ENCODE results near the gene TCF19. TPM values are rescaled to one million over a fixed set of nuclear protein-coding genes. Genes with fewer than 3 reads are reported as not detected.

The TCF19 gene
- total RNA-seq, 1 donor from 2014 or later: 8.8 TPM

DNA sequence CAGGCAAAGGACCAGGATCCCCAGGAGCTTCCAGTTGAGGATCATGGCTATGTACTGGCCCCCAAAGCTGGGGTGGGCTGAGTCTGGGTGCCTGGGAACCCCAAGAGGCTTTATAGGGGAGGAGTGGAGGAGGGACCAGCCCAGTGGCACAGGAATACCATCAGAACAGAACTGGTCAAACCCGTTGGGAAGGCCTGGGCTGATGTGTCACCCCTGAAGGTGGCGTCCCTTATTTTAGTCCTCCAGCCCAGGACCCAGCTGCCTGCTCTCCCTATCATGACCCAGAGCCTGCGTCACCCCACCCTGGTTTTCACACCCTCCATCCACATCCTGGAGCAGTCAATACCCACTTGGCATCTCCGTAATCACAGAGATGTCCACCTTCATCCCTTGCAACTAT lies 19.4 kb upstream of the TCF19 start, which contains the start of gene PSORS1C2:
Gene PSORS1C2 (minus strand): TSS at position 85 of the 400 bp plus-strand sequence. CDS start 40 bp downstream, at position 45.
- intact Hi-C loops (cut with DNase I): loop anchor here (5.0 kb wide), 2 partner anchors 53 to 228 kb away; no protein-coding TSS in a partner anchor
- no peaks in the 10 kb centered on the region for H3K9me3 ChIP-seq
- H3K27me3 ChIP-seq: no peaks in the 10 kb centered on the region
- H3K4me1 ChIP-seq: peaks cover 18% of the 10 kb centered on the region
- DNase-seq (ENCODE audit: extremely low spot score in 2 of 2): no peak
- no peak within 1 kb of the TSS for H3K27ac ChIP-seq
- no peak within 1 kb of the TSS for H3K4me3 ChIP-seq
- TF ChIP-seq POLR2A (IDR thresholded peaks at IDR 0.05) (no peak), POLR2AphosphoS5 (IDR thresholded peaks at IDR 0.05; ENCODE audit: insufficient read depth in 1 of 2, low read depth in 1 of 2) (no peak)
- TF ChIP-seq, protein P1, sequence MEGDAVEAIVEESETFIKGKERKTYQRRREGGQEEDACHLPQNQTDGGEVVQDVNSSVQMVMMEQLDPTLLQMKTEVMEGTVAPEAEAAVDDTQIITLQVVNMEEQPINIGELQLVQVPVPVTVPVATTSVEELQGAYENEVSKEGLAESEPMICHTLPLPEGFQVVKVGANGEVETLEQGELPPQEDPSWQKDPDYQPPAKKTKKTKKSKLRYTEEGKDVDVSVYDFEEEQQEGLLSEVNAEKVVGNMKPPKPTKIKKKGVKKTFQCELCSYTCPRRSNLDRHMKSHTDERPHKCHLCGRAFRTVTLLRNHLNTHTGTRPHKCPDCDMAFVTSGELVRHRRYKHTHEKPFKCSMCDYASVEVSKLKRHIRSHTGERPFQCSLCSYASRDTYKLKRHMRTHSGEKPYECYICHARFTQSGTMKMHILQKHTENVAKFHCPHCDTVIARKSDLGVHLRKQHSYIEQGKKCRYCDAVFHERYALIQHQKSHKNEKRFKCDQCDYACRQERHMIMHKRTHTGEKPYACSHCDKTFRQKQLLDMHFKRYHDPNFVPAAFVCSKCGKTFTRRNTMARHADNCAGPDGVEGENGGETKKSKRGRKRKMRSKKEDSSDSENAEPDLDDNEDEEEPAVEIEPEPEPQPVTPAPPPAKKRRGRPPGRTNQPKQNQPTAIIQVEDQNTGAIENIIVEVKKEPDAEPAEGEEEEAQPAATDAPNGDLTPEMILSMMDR (IDR thresholded peaks at IDR 0.05): no peak
- H3K36me3 ChIP-seq: no peaks in the 10 kb centered on the region

DNA sequence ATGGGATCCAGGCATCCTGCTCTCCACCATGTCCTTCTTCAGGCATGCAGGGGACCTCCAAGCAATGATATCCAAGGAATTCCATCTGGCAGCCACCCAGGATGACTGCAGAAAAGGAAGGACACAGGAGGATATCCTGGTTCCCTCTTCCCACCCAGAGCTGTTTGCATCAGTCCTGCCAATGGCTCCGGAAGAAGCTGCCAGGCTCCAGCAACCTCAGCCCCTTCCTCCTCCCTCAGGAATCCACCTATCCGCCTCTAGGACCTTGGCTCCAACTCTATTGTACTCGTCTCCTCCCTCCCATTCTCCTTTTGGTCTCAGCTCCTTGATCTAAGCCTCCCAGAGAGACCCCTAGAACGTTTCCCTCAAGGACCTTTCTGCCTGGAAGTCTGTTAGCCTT lies 18.8 kb upstream of the TCF19 start:
- no peaks in the 10 kb centered on the region for H3K27me3 ChIP-seq
- H3K27ac ChIP-seq: no peak overlapping the region
- no peaks in the 10 kb centered on the region for H3K9me3 ChIP-seq
- no peaks in the 10 kb centered on the region for H3K36me3 ChIP-seq
- no peak overlapping the region for H3K4me3 ChIP-seq
- H3K4me1 ChIP-seq: peaks cover 18% of the 10 kb centered on the region
- intact Hi-C loops (cut with DNase I): loop anchor here (5.0 kb wide), 2 partner anchors 53 to 228 kb away; no protein-coding TSS in a partner anchor
- DNase-seq (ENCODE audit: extremely low spot score in 2 of 2): no peak
- no peak for TF ChIP-seq POLR2AphosphoS5 (IDR thresholded peaks at IDR 0.05; ENCODE audit: insufficient read depth in 1 of 2, low read depth in 1 of 2)

DNA sequence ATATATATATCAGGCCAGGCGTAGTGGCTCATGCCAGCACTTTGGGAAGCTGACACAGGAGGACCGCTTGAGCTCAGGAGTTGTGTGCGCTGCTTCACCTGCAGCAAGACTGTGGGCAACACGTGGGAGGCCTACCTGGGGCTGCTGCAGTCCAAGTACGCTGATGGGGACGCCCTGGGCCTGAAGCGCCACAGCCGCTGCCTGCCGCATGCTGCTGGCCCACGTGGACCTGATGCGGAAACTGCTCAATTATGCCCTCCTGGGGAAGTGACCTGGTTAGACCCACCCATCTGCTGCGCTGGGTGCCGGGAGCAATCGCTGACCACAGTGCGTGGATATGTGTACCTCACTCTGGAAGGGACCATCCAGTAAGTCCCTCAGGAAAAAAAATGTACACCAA lies 17.7 kb upstream of the TCF19 start:
- peaks cover 18% of the 10 kb centered on the region for H3K4me1 ChIP-seq
- DNase-seq (ENCODE audit: extremely low spot score in 2 of 2): no peak
- no peaks in the 10 kb centered on the region for H3K9me3 ChIP-seq
- no peak overlapping the region for H3K27ac ChIP-seq
- H3K4me3 ChIP-seq: no peak overlapping the region
- intact Hi-C loops (cut with DNase I): no loop called here
- TF ChIP-seq POLR2A (IDR thresholded peaks at IDR 0.05) (no peak), POLR2AphosphoS5 (IDR thresholded peaks at IDR 0.05; ENCODE audit: insufficient read depth in 1 of 2, low read depth in 1 of 2) (no peak)
- TF ChIP-seq, protein P1 (IDR thresholded peaks at IDR 0.05): no peak
- peaks cover 0 to 5% of the 10 kb centered on the region in 2 donors for H3K36me3 ChIP-seq
- no peaks in the 10 kb centered on the region for H3K27me3 ChIP-seq

DNA sequence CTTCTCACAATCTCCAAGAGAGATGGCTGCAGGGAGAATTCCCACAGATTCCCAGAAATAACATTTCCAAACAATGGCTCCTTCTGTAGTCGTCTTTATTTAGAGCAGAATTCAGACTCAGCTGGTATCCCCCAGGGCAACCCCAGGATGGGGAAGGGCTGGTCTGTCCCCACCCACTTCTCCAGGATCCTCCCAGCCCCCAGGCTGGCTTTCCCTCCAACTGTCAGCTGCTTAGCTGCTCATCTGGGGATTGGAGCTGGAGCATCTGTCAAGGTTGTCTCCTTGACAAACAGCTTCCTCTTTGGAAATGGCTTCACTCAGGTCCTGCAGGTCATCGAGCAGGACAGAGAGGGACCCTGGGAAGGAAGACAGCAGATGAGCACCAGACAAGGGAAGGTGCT lies 16.0 kb upstream of the TCF19 start:
- H3K27ac ChIP-seq: no peak overlapping the region
- TF ChIP-seq POLR2A (IDR thresholded peaks at IDR 0.05) (no peak), POLR2AphosphoS5 (IDR thresholded peaks at IDR 0.05; ENCODE audit: insufficient read depth in 1 of 2, low read depth in 1 of 2) (no peak)
- TF ChIP-seq, protein P1 (IDR thresholded peaks at IDR 0.05): no peak

DNA sequence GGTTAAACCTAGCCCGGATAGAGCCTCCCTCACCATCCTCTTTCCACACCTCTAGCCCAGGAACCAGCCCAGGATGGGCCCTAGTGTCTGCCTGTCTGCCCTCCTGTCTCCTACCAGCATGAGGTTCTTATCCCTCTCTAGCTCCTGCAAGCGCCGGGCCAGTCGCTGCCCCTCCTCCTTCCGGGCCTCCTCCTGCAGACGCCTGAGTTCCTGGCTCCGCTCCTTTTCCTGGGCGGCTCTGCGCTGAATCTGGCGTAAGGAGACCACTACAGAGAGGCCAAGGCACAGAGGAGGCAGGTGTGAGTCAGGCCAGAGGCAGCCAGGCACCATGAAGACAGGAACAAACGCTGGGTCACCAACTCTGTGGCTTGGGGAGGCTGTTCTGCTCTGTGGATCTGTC lies 15.2 kb upstream of the TCF19 start:
- TF ChIP-seq, protein P1 (IDR thresholded peaks at IDR 0.05): no peak
- TF ChIP-seq POLR2AphosphoS5 (IDR thresholded peaks at IDR 0.05; ENCODE audit: insufficient read depth in 1 of 2, low read depth in 1 of 2) (no peak), POLR2A (IDR thresholded peaks at IDR 0.05) (no peak)
- H3K27ac ChIP-seq: no peak overlapping the region
- DNase-seq (ENCODE audit: extremely low spot score in 2 of 2): no peak
- intact Hi-C loops (cut with DNase I): no loop called here
- no peaks in the 10 kb centered on the region for H3K9me3 ChIP-seq
- no peak overlapping the region for H3K4me3 ChIP-seq
- no peaks in the 10 kb centered on the region for H3K27me3 ChIP-seq
- H3K4me1 ChIP-seq: peaks cover 12% of the 10 kb centered on the region
- peaks cover 0 to 5% of the 10 kb centered on the region in 2 donors for H3K36me3 ChIP-seq

More for the DNA sequence above, 16.0 kb upstream of the TCF19 start:
- intact Hi-C loops (cut with DNase I): no loop called here
- H3K36me3 ChIP-seq: peaks cover 0 to 5% of the 10 kb centered on the region in 2 donors
- H3K27me3 ChIP-seq: no peaks in the 10 kb centered on the region
- H3K9me3 ChIP-seq: no peaks in the 10 kb centered on the region
- H3K4me1 ChIP-seq: peaks cover 18% of the 10 kb centered on the region
- no peak for DNase-seq (ENCODE audit: extremely low spot score in 2 of 2)
- no peak overlapping the region for H3K4me3 ChIP-seq

Measured in vagina (tissue), 2 donors.